Stimulated activated CD8-positive, alpha-beta memory T cell treated with anti-CD3 and anti-CD28 coated beads, Interleukin-12 subunit alpha, Interleukin-12 subunit beta, amount 100 ng/mL, for 24 hours (primary cell): ENCODE results near the gene UST.
"Not testable (repeated sequence)": the region's sequence is repeated elsewhere in the genome, so short reads cannot be mapped to it uniquely, and the experiment has no call there.

Experiments
- DNase-seq: peaks from one replicate; pipeline ENCODE4 v3.0.0-alpha.2; 2020; ENCODE audit errors: extremely low read depth

UST gene

DNA sequence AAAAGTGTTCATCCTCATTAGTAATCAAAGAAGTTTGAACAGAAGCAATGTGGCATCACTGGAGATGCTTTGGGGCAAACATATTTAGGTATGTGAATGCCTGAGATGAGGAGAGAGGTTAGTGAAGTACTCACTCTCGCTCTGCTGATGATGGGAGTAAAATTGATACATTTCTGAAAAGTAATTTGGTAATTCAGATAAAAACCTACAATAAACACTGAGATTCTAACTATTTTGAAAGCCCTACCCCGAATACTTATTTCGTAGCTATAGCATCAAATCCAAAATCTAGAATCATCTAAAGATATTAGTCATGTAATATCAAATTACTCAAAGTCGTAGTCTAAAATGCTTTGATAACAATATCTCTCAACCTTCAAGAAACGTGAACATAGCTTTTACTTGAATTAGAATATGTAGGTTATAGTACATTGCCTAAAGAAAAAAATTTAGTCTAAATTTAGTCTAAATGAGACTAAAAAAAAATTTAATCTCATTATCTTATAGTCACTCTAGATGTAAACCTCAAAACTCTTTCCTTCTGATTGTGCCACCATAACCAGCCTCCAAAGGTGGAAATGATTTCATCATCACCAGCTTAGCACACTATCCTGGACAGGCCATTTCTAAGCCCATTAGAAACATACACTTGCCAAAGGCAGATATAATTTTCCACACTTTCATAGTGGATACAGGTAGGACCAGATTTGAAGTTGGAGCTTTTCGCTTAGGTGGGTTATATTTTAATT lies 338.2 kb downstream of the UST start:
- DNase-seq = no peak

DNA sequence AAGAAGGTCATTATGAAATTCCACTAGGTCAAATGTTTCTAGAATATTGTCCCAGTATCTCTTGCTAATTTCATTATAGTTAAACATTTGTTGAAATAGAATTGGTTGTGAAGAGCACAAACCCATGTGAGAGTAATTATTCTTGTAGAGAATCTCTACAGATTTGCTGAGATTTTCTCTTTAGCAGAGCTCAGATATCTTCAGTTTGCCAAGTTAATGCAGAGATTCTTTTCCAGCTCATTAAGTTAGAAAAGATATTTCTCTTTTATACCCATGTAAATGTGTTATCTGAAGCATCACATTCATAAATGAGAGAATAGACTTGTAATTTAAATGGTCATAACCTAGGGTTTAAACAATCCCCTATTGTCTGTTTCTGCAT lies 338.7 kb downstream of the UST start:
- DNase-seq = no peak

DNA sequence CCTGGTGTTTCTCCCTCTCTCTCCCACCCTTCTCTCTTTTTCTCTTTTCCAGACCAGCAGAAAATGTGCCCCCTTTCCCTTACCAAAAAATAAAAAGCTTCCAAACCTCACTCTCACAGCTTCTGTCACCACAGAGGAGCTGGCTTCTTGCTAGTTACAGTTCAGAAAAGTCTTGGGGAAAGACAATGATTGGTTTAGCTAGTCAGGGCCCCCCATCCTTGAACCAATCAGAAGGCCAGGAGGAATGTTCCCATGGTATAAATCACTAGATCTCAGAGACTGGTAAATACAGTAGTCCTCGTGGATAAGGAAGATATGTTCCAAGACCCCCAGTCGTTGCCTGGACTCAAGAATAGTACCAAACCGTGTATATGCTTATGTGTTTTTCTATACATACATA lies 339.5 kb downstream of the UST start:
- no peak for DNase-seq

DNA sequence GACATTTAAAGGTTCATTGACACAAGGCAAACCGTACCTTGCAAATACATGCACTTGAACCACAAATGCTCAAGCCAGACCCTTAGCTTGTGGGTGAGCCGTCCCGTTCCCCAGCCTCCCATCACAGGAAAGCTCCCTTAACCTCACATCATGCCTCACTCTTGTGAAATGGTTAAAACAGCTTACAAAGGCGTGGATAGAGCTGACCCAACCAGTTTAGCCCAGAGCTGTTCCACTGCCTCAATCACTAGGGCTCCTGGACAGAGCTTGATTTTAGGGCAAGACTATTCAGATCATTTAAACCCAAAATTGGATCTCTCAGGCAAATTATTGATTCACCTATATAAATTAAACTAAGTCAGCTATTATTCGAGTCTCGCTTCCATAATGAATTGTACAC lies 341.1 kb downstream of the UST start:
- no peak for DNase-seq

DNA sequence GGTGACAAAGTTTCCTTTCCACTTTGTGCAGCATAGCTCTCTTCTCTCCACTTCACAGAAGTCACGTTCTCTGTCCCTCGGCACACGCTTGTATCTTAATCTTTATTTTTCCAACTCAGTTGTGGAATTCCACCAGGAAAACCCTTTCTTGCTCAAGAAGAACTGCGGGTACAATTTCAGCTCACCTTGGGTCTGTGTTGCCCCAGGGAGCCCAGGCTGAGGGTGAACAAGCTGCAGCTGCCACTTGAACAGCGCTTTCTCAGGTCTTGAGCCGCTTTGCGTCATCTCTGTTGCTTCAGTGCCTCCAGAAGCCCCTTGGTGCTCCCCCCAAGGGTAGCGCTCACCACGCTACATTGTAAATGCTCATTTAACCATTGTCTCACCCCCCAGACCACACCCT lies 341.5 kb downstream of the UST start:
- no peak for DNase-seq

DNA sequence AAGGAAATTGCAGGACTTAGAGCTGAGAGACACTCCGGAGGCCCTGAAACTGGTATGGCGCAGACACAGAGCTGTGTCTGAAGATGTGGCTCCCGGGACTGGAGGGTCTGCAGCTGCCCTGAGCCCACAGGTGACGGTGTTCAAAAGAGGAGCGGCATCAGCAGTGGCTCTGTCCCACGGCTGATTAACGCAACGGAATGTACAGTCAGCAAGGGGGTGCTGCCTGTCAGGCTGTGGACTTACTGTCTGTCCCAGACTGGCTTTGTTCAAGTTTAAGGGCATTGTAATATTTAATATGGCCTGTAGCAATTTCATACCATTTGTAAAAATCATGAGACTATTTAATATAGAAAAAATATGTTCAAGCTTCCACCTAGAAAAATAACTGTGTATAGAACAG lies 342.7 kb downstream of the UST start:
- DNase-seq = no peak

DNA sequence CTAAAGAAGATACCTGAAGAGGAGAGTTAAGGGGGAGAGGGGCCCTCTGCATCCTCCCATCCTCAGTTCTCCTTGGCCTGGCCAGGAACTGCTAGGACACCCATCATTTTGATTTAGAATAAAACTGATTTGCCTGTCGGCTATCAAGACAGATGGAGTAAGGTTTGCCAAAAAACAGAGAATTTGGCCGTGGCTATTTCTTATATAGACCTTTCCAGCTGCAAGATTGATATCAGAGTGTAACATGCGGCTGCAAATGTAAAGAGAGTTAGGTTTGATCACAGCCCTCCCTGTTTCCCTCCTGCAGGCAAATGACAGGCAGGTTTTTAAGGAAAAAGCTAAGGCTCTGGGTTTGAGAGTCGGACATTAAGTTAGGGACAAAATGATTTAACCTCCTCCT lies 344.1 kb downstream of the UST start:
- DNase-seq = no peak

DNA sequence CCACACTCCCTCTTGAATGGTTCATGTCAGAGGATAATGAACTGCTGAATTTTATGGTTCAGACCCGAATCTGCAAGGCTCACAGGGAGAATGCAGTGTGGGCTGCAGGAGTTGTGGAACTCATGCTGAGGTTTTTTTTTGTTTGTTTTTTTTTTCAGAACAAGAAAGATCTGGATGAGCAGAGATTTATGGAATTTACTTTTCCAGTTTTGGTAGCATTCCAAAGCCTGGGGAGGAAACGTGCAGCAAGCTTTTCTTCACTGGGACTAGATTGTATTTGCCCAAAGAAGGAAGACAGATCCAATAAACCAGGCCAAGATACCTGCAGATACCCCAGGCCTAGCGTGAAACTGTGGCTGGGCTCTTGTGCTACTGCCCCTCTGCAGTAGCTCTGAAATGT lies 346.8 kb downstream of the UST start:
- no peak for DNase-seq

DNA sequence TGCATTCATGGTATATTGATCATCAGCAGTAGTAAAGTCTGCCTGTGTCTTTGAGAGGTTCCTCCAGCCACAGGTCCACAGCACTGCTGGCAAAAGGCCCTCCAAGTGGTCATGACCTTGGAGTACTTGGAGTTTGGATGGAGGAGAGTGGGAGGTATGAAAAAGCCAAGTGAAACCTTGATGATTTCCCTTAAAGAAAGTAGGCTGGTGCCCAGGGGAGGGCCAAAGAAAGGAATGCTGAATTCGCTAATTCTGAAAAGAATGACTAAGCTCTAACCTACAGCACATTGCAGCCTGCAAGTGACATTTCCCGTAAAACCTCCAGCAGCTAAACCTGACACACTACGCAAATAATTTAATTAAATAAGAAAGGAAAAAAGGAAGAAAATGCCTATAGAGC lies 347.3 kb downstream of the UST start:
- no peak for DNase-seq

DNA sequence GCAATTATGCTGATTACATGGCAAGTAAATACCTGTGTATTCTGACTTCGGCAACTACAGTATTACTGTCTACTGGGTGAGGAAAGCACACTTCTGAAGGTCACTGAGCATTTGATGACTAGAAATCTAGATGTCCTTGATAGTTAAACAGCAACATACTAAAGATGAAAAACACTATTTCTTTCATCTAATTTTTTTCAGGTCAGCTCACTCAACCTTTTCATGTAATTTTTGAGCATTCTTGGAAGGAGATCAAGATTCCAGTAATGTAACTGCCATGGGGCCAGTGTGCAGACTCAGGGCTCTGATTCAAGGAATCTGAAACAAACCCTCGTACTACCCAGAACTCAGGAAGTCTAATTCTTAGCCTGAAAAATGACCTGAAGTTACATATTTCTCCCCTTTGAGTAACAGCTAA lies 348.1 kb downstream of the UST start:
- no peak for DNase-seq

DNA sequence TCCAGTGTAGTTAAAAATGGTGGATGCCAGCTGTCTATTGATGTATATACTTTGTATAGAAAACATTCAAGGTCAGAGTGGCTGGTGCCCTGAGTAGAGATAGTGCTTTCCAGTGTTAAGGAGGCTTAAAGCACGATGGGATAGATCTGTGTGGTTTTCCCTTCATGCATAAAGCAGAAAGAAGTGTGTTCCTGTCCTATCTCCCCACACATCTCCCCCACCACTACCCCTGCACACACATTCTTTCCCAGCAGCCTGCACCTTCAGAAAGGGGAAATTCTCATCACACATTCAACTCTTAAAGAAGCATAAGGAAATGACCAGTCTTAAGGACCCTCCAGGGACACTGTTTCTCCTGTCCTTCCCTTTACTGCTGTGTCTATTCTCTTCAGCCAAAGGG lies 349.0 kb downstream of the UST start:
- no peak for DNase-seq

DNA sequence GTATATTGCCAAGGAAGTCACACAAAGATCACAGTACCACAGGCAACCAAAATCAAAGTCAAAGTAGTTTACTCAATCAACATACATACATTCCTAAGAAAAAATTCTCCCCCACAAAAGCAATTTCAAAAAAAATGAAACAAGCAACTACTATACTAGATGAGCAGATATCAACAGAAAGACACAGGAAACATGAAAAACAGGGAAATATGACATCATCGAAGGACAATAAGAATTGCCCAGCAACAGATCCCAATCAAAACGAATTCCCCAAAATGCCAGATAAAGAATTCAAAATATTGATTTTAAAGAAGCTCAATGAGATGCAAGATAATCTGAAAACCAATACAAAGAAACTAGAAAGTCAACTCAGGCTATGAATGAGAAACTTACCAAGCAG lies 351.0 kb downstream of the UST start:
- DNase-seq = no peak

DNA sequence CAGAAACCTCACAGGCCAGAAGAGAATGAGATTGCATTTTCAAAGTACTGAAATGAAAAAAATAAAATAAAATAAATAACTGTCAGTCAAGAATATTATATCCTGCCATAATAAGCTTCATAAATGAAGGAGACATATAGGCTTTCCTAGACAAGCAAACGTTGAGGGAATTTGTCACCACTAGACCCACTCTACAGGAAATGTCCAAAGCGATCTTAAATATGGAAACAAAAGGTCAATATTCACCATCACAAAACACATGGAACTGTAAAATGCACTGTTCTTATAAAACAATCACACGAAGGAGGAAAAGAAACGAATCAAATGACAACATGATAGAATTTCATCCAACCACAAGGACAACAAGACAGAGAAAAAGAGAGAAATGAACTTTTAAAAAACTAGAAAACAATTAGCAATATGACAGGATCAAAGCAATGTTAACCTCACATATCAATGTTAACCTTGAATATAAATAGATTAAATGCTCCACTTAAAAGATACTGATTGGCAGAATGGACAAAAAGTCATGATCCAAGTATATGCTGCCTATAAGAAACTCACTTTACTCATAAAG lies 352.0 kb downstream of the UST start:
- no peak for DNase-seq

DNA sequence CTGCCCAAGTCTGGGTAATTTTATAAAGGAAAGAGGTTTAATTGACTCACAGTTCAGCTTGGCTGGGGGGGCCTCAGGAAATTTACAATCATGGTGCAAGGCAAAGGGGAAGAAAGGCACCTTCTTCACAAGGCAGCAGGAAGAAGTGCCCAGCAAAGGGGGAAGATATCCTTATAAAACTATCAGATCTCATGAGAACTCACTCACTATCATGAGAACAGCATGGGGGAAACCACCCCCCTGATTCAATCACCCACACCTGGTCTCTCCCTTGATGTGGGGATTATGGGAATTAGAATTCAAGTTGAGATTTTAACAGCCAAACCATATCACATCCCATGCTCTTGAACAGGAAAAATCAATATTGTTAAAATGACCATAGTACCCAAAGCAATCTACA lies 355.5 kb downstream of the UST start:
- DNase-seq = no peak

DNA sequence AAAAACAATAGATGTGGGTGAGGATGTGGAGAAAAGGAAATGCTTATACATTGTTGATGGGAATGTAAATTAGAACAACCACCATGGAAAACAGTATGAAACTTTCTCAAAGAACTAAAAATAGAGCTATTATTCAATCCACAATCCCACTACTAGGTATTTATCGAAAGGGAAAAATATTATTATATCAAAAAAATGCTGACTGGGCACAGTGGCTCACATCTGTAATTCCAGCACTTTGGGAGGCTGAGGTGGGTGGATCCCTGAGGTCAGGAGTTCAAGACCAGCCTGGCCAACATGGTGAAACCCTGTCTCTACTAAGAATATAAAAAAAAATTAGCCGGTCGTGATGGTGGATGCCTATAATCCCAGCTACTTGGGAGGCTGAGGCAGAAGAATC lies 357.1 kb downstream of the UST start:
- not testable (repeated sequence) for DNase-seq

DNA sequence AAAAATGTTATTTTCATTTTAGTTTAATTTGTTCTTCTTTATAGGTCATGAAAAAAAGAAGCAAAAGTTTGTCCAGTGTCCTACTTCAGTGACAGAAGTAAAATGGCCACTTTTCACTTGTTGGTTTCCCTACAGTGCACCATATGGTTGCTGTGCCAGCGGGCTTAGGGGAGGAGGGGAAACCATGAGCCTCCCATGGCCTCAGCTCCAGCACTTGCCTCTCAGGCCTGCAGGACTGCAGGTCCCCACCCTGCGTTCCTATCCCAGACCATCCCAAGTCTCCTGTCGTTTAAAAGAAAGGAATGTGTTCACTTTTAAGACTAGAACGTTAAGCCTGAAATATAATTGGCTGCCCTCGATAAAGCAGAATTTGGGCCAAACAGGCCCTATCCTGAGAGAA lies 360.7 kb downstream of the UST start:
- DNase-seq = no peak

DNA sequence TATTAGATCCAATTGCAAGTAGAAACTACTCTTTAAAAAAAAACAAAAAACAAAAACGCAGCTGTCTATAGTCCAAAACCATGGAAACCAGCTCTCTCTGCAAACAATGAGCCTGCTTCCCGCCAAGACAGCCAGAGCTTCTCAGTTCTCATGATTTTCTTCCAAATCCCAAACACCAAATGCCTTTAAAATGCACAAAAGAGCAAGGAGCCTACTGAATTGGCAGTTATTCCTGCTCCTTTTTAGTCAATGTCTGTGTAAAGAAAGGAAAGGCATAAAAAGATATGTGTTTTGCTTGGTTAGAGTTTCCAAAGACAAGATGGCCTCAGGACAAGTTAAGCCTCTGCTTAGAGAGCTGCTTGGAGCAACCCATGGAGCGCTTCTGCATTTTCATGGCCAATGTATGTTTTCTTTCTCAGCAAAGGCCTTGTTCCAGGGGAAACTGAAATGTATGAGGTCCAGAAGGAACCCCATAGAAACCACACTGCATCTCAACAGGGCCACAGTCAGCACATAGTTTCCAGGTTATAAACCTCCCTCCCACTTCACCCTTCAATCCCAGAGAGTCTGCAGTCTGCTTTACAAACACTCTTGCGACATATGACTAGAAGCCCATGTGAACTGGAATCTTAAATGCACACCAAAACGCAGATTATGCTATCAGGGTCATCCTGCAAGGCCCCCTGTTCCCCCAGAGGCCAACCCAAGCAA lies 361.4 kb downstream of the UST start:
- no peak for DNase-seq

DNA sequence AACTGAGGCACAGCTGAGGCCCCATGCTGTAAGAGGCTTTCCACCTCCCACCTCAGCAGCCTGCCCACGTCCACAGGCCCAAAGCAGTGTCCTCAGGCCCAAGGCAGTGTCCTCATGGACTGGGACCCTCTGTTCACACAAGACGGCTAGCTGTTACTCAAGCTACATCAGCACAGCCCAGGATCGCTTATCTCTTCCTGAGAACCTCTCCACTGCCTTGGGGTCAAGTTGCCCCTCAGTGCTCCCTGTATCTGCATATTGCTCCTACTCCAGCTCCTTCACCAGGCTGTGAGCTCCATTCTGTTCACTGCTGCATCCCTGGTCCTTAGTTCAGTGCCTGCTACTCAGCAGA lies 361.9 kb downstream of the UST start:
- no peak for DNase-seq

DNA sequence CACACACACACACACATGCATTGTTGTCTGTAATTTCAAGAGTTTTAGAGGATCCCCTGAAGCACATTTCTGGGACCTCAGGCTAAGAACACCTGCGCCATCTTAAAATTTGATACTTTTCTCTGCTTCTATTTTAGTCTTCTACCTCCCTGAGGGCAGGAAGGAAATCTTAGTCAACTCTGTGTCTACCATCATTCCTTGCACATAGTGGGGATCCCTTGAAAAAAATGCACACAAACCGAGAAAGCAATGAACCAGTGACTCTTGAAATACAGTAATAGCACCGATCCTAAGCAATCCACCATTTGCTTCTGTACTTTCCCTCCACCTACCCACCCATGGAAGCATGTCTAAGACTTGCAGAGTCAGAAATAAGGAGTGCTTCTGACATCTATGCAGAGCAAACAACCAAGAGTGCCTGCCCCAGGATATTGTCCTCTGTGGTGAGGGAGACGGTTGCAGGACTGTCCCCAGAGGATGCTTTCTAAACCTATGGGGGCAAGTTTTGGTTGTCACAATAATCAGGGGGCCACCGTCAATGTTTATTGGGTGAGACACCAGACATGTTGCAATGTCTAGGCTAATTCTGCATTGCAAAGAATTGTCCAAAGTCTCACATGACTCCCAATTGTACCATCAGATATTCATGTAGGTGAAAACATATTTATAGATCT lies 362.7 kb downstream of the UST start:
- DNase-seq = no peak

DNA sequence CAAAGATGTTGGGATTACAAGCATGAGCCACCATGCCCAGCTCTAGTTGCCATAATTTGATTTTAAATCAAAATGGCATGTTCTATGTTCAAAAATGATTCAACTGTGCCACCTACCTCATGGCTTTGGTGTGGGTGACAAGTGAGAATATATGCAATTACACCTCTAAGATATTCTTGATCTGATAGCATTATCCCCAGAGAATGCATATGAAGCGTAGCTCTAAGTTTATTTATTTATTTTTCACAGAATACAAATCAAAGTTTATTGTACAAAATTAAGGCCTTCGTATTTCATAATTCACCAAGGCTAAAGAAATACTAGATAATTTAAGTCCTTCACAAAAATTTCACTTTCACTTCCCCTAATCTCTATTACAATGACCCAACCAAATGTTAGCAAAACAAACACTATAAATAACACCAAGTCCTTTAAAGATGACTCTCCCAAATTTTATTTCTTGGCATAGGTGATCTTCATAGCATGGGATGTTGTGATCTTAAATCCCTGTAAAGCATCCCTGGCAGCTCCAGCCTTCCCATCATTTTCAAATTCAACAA lies 364.8 kb downstream of the UST start:
- DNase-seq = no peak

DNA sequence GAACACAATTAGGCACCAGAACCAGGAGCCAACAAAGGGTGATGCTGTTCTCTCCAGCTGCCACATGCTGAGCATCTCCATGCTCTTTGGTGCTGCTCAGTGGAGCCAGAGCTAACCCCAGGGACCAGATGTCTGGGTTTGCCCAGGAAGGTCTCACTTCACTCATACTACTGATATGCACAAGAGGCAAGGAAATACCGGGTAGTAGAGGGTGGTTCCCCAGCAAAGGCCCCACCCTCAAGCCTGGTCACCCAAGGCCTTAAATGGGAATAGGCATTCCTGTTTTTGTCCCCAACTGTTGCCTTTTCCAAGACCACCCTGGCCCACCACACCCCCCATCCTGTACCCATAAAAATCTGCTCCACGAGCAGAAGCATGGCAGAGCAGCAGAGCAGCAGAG lies 366.1 kb downstream of the UST start:
- DNase-seq = no peak

DNA sequence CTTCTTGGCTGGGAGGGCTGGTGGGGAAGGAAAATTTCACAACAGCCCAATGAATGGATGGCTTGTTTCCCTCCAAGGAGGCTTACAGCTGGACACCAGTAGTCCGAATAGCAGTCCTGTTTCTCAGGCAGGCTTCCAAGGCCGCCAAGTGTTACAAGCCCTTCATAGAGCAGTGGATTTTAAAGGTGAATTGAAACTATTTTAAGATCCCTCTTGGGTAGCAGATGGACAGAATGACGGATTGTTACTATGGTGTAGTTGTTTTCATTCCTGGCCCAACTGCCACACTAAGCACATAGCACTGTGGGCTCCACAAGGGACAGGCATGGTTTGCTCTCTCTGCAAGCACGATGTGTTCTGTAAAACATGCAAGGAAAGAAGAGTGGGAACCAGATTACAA lies 367.3 kb downstream of the UST start:
- DNase-seq = no peak
